ENCODE data around the gene PLPP4.

DNA sequence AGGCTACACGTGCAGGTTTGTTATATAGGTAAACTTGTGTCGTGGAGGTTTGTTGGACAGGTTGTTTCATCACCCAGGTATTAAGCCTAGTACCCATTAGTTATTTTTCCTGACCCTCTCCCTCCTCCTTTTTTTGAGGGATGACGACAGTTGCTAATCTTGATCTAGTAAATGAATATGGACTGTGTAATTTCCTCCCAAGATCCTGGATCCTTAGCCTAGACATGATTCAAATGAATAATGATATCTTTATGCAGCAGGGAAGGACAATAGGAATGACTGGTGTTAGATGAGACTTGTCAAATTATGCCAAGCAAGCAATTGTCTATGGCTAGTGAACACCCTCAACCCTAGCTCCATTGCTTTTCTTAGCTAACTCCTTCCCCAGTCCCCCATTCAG, 156.2 kb downstream of the PLPP4 start:
- TF ChIP-seq POLR2A (IDR thresholded peaks at IDR 0.05) (no peak), POLR2AphosphoS5 (IDR thresholded peaks at IDR 0.05) (no peak), CTCF (IDR thresholded peaks at IDR 0.05) (no peak), EP300 (IDR thresholded peaks at IDR 0.05; ENCODE audit: low read depth) (no peak)

Measured in transverse colon (tissue), 4 donors.